CD1c-positive myeloid dendritic cell (primary cell): Measurements from ENCODE around the gene GFOD1.
A peak's percentile ranks its signal among the peaks of the same experiment; 100 is the strongest.
"Not testable (repeated sequence)": the region's sequence is repeated elsewhere in the genome, so short reads cannot be mapped to it uniquely, and the experiment has no call there.

ENCODE experiments used
- DNase-seq: peaks from one replicate; pipeline ENCODE4 v3.0.0-alpha.2; 2016; ENCODE audit errors: extremely low spot score

GFOD1 gene

DNA sequence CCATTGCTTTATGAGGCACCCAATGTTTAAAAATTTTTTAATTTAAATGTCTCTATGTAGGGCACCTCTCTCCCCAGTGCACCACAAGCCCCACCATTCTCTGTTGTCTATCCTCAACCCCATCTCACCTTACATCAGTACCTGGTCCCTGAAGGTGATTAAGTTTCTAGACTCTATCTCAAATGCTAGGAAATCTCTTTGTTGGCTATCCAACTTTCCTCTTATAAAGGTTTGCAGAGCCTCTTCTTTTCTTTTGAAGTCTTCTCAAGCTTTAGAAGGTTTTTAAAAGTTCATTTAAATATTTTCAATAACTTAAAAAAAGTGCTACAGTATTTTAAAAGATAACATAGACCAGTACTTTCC, 82.5 kb downstream of the GFOD1 start:
- no peak for DNase-seq

DNA sequence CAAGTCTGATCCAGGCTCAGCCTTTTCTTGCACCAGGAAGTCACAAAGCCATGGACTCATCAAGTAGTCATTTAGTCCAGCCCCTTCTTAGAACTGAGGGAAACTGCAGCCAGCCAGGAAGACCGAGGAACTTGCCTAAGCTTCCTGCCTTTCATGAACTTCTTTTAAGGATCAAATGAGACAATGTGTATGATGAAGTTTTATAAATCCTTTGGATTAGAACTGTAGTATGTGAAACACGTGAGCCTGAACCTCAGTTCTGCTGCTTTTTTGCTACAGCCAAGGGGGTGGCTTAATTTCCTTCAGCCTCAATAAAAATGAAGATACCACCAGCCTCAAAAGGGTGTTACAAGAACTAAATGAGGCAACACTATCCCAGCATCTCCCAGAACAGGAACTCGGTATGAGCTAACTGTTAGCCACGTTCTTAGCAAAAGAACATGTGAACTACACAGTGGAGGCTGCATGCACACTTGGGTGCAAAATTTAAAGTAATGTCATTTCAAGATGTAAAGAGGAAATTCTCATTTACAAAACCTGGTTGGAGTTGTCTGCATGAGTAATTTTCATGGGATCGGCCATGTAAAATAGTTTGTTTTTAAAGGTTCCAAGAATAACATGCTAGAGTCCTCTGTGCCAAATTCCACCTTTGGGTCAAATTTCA, 83.0 kb downstream of the GFOD1 start:
- DNase-seq = peak; percentile 80

- no peak for DNase-seq
Measured at GRCh38 chr6:13402711-13403110, 84.7 kb downstream of the GFOD1 start.

- no peak for DNase-seq
Measured at GRCh38 chr6:13400772-13401171, 86.6 kb downstream of the GFOD1 start.

DNA sequence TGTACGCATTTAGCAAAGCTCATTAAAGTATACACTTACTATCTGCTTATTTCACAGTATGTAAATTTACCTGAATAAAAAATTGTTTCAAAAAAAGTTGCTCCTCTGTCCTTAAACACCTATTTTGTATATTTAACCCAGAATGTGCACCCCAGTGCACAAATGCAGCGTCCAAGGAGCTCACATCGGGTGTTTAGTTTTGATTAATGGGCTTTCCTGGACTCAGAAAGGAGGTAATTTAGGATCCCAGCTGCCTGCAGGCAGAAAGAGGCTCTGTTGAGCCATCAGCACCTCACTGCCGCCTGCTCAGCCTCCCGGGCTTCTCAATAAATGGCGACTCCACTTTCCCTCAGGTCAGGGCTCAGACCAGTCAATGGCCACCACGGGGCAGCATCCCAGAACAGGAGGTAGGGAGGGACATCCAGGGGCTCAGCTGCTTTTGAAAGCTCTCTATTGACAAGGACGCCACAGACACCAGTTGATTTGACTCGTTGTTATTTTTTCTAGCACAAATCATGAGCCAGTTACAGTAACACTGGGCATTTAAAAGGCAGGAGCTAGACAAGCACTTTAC, 88.9 kb downstream of the GFOD1 start:
- DNase-seq = no peak

DNA sequence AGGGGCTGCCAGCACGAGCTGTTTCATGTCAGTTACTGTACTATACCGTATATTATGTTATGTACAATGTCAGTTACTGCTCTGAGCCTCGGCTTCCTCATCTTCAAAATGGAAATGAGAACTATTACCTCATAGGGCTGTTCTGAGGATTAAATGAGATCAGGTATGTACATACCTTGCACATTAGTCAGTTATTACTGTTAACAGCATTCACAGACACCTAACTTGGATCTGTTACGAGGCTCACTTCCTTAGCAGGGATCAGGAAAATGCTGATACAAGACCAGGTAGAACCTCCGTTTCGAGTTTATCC, 89.4 kb downstream of the GFOD1 start:
- DNase-seq = peak; percentile 31

DNA sequence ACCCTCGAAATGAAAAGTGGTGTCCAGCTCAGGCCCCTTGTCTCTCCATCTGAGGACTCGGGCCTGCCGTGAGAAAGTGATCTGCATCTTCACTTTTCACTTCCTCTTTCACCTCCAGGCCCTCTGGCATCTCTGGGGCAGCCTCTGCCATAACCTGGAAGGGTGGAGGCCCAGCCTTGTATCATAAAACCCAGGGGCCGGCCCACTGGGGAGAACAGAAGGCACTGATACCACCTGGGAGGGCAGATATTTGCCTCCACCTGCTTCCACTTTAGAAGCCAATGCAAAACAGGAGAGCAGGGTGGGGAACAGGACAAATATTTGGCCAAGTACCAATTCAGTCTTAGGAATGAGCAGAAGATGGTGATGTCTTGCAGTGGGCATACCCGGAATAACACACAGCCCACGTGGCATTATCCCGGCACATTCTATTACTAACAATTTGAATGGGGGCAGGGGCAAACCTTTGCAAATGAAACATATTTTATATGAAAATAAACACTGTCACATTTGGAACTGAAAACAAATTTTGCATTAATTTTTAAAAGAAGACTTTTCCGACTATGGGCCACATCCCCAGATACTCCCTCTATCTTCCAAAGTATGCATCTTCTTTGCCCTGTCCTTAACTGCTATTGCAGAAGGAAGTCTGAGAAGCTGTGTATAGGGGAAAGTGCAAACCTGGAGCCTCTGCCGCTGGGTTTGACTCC, 89.9 kb downstream of the GFOD1 start:
- peak; percentile 67 for DNase-seq

GRCh38 chr6:13396241-13396792, 91.1 kb downstream of the GFOD1 start:
- no peak for DNase-seq

- DNase-seq = peak; percentile 81
Measured at GRCh38 chr6:13395272-13396237, 91.8 kb downstream of the GFOD1 start.

GRCh38 chr6:13392462-13392861, 94.9 kb downstream of the GFOD1 start:
- no peak for DNase-seq

DNA sequence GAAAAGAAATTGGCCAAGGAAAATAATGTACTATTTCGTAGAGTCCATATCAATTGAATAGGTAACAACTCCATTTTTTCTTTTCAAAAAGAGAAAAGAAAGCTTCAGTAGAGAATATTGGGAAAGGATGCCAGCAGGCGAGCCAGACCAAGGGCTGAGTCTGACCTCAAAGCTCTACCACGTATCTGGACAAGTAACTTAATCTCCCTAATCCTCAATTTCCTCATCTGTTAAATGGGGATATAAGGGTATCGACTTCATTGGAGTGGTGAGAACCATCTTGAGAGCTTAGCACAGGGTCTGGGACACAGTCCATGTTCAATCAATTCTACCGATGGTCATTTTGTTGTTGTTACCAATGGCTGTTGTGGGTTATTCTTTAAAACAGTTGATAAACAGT, 95.9 kb downstream of the GFOD1 start:
- DNase-seq = no peak

- no peak for DNase-seq
Measured at GRCh38 chr6:13390658-13391057, 96.7 kb downstream of the GFOD1 start.

DNA sequence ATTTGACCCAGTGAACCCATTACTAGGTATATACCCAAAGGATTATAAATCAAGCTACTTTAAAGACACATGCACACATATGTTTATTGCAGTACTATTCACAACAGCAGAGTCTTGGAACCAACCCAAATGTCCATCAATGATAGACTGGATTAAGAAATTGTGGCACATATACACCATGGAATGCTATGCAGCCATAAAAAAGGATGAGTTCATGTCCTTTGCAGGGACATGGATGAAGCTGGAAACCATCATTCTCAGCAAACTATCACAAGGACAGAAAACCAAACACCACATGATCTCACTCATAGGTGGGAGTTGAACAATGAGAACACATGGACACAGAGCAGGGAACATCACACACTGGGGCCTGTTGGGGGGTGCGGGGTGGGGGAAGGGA, 98.2 kb downstream of the GFOD1 start:
- DNase-seq = not testable (repeated sequence)

- not testable (repeated sequence) for DNase-seq
Measured at GRCh38 chr6:13388769-13389168, 98.6 kb downstream of the GFOD1 start.

DNA sequence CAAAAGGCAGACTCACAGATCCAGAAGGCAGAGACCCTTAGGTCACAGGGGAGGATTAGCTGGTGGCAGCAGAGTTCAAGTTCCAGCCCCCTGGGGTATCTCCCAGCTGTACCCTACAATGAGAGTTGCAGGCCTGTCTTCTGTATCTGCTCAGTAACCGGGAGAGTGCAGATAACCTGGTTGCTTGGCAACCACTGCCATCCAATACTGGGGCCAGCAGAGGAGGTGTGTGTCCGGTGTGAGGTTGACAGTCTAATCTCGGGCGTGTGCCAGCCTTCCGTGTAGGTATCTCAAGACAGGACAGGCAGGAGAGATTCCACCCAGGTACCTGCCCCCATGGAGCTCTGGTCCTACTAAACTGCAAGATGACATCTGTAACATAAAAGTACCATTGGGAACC, 102.4 kb downstream of the GFOD1 start:
- no peak for DNase-seq

DNA sequence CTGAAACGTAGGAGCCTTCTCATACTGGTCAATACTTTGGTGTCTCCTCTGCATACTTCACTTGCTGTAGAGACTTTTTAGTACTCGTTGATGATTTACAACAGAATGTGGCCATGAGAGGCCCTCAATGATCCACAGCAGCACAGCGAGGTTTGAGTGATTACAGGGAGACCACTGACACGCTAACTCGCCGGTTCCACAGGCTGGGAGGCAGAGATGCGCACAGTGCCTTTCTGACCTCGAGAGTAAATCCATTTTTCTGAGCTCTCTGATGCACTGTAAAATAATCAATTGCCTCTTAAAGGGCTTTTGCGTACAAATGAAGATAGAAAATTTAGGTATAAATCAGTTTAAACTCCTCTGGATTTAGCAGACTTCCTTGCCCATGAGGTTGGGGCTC, 102.9 kb downstream of the GFOD1 start:
- DNase-seq = no peak

- peak; percentile 39 for DNase-seq
Measured at GRCh38 chr6:13383328-13384163, 103.9 kb downstream of the GFOD1 start.

- no peak for DNase-seq
Measured at GRCh38 chr6:13380761-13381160, 106.6 kb downstream of the GFOD1 start.

DNA sequence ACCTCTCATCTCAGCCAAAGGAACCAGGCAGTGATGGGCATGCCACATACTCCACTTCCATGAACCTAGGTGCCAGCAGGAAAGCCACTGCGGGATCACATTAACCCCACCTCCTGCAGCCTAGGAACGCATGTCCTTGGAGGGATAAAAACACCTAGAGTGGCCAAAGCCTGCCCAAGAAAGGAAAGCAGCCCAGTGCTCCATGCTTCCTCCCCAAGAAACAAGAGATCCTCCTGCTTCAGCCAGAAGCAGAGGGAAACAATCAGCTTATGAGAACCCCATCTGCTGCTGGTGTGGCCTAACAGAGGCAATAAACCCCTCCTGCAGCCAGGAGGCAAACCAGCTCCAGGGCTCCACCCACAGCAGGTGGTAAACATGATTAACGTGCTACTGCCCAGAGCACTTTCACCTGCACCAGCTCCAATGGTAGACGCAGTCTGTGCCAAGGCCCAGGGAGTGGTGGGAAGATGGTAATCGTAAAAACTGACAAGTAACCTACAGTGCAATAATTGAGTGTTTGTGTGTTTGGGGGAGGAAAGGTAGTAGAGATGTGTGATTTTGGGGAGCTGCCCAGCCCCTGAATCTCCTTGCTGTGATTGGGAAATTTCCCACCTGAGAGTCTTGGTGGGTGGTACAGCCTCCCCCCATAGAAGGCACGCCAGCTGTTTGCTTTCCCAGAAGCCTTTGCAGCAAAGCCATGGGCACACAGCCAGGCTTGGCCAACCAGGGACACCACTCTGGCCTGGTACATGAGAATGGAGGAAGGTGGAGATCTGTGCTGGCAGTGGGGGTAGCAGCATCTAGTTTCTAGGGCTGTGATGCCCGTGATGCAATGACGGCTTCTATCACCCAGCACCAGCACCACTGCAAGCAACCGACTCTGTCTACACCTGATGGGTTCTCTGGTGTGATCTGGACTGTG, 108.5 kb downstream of the GFOD1 start:
- DNase-seq = no peak
